ENCODE data around the gene MYO6.

Gene MYO6

GRCh38 chr6:75884822-75885221, 135.8 kb downstream of the MYO6 start:
- H3K36me3 ChIP-seq (ENCODE audit: control insufficient read depth in 2 of 2, insufficient read depth in 1 of 2, low read length in 2 of 2), result peaks cover 11 to 17% of the 10 kb centered on the region in 2 experiments
- POLR2A ChIA-PET, result no interaction called here
- no peak overlapping the region for H3K4me3 ChIP-seq (ENCODE audit: low read depth, low read length)
- H3K4me1 ChIP-seq (ENCODE audit: control insufficient read depth, insufficient read depth, low read length), result 0 out of 2 replicates have a peak, but pooled peaks cover 6% of the 10 kb centered on the region
- H3K9me3 ChIP-seq (ENCODE audit: control insufficient read depth, insufficient read depth, low read depth, low read length), result no peaks in the 10 kb centered on the region
- CTCF ChIA-PET, result interaction anchor here (0.6 to 6.1 kb wide), 2 partner anchors 8 to 13 kb away, joined by 4 to 74 read pairs; no protein-coding TSS in a partner anchor
- no peak for TF ChIP-seq AEBP2 (tag by site-specific recombination; IDR thresholded peaks at IDR 0.05; ENCODE audit: borderline replicate concordance)
- TF ChIP-seq ZNF701 (tag by site-specific recombination; IDR thresholded peaks at IDR 0.05), result no peak
- TF ChIP-seq ZBTB49 (tag by site-specific recombination; IDR thresholded peaks at IDR 0.05; ENCODE audit: low read depth), result no peak
- TF ChIP-seq ZNF626 (tag by site-specific recombination; IDR thresholded peaks at IDR 0.05), result no peak
- no peak for TF ChIP-seq HOXA7 (CRISPR knock-in tag; IDR thresholded peaks at IDR 0.05; ENCODE audit: borderline replicate concordance)
- TF ChIP-seq ZNF433 (tag by site-specific recombination; IDR thresholded peaks at IDR 0.05; ENCODE audit: low read depth), result no peak
- TF ChIP-seq OSR2 (tag by site-specific recombination; IDR thresholded peaks at IDR 0.05), result no peak
- TF ChIP-seq ZNF132 (tag by site-specific recombination; IDR thresholded peaks at IDR 0.05; ENCODE audit: borderline replicate concordance), result no peak
- TF ChIP-seq ZNF223 (tag by site-specific recombination; IDR thresholded peaks at IDR 0.05), result no peak
- no peak for TF ChIP-seq ZBTB20 (tag by site-specific recombination; IDR thresholded peaks at IDR 0.05)
- TF ChIP-seq KLF16 (tag by site-specific recombination; IDR thresholded peaks at IDR 0.05), result no peak
- TF ChIP-seq ZNF623 (tag by site-specific recombination; IDR thresholded peaks at IDR 0.05), result no peak
- TF ChIP-seq ZNF560 (tag by site-specific recombination; IDR thresholded peaks at IDR 0.05; ENCODE audit: borderline replicate concordance), result no peak
- TF ChIP-seq YY2 (tag by site-specific recombination; IDR thresholded peaks at IDR 0.05), result no peak
- TF ChIP-seq ZBTB1 (tag by site-specific recombination; IDR thresholded peaks at IDR 0.05), result no peak
- TF ChIP-seq KLF7 (tag by site-specific recombination; IDR thresholded peaks at IDR 0.05; ENCODE audit: borderline replicate concordance), result no peak
- TF ChIP-seq ZNF140 (tag by site-specific recombination; IDR thresholded peaks at IDR 0.05), result no peak
- TF ChIP-seq ZNF121 (tag by site-specific recombination; IDR thresholded peaks at IDR 0.05), result no peak
- TF ChIP-seq ZNF423 (tag by site-specific recombination; IDR thresholded peaks at IDR 0.05), result no peak
- no peak overlapping the region for H3K27ac ChIP-seq (ENCODE audit: extremely low read depth, low read depth, low read length)

GRCh38 chr6:75892384-75892783, 143.3 kb downstream of the MYO6 start:
- ChIA-PET CTCF (interaction anchor here (0.6 to 7.6 kb wide), 20 partner anchors 10 to 1566 kb away, joined by 3 to 99 read pairs (median 6); no protein-coding TSS in a partner anchor), POLR2A (no interaction called here)
- H3K9me3 ChIP-seq (ENCODE audit: control insufficient read depth, insufficient read depth, low read depth, low read length), result no peaks in the 10 kb centered on the region
- TF ChIP-seq GLIS2 (tag by site-specific recombination; IDR thresholded peaks at IDR 0.05), result no peak
- TF ChIP-seq ZNF112 (tag by site-specific recombination; IDR thresholded peaks at IDR 0.05), result no peak
- no peak for TF ChIP-seq ZNF518A (tag by site-specific recombination; conservative IDR thresholded peaks at IDR 0.05; ENCODE audit: low read depth)
- TF ChIP-seq KLF1 (tag by site-specific recombination; IDR thresholded peaks at IDR 0.05), result no peak
- no peak for TF ChIP-seq KLF8 (tag by site-specific recombination; IDR thresholded peaks at IDR 0.05)
- no peak for TF ChIP-seq ZNF707 (tag by site-specific recombination; IDR thresholded peaks at IDR 0.05)
- no peak for TF ChIP-seq ZEB2 (tag by site-specific recombination; IDR thresholded peaks at IDR 0.05)
- no peak for TF ChIP-seq ZNF501 (tag by site-specific recombination; IDR thresholded peaks at IDR 0.05)
- no peak for TF ChIP-seq ZNF37A (tag by site-specific recombination; IDR thresholded peaks at IDR 0.05)
- no peak for TF ChIP-seq ZNF394 (tag by site-specific recombination; IDR thresholded peaks at IDR 0.05; ENCODE audit: borderline replicate concordance)
- no peak overlapping the region for H3K27ac ChIP-seq (ENCODE audit: extremely low read depth, low read depth, low read length)
- H3K36me3 ChIP-seq (ENCODE audit: control insufficient read depth in 2 of 2, insufficient read depth in 1 of 2, low read length in 2 of 2), result peaks cover 16 to 23% of the 10 kb centered on the region in 2 experiments; a peak in 2 of 3 replicates
- H3K4me3 ChIP-seq (ENCODE audit: low read depth, low read length), result no peak overlapping the region
- H3K4me1 ChIP-seq (ENCODE audit: control insufficient read depth, insufficient read depth, low read length), result no peaks in the 10 kb centered on the region
